HG03139 (cell line): ENCODE measurements around the gene ANXA3.
"Not testable (repeated sequence)": the region's sequence is repeated elsewhere in the genome, so short reads cannot be mapped to it uniquely, and the experiment has no call there.

Experiments used
- ATAC-seq: cut with Tn5 transposase; IDR thresholded peaks from one replicate; pipeline ENCODE4 v1.9.1; 2021; ENCODE audit not compliant: unreplicated experiment

Gene ANXA3

GRCh38 chr4:78543424-78544125 is 8.0 kb upstream of the ANXA3 start:
- ATAC-seq = no peak

GRCh38 chr4:78544678-78545077 is 6.9 kb upstream of the ANXA3 start:
- ATAC-seq = no peak

- no peak for ATAC-seq
Measured at GRCh38 chr4:78545275-78546246, 6.0 kb upstream of the ANXA3 start.

- not testable (repeated sequence) for ATAC-seq
Measured at GRCh38 chr4:78547899-78548298, 3.7 kb upstream of the ANXA3 start.

- ATAC-seq = not testable (repeated sequence)
Measured at GRCh38 chr4:78548889-78549288, 2.7 kb upstream of the ANXA3 start.

- no peak for ATAC-seq
Measured at GRCh38 chr4:78552389-78553042, 946 bp downstream of the ANXA3 start.

GRCh38 chr4:78553043-78553396 is 1.4 kb downstream of the ANXA3 start:
- no peak for ATAC-seq

- ATAC-seq = no peak
Measured at GRCh38 chr4:78553529-78554060, 2.0 kb downstream of the ANXA3 start.

GRCh38 chr4:78556665-78557064 is 5.1 kb downstream of the ANXA3 start:
- no peak for ATAC-seq

- ATAC-seq = no peak
Measured at GRCh38 chr4:78557841-78558240, 6.3 kb downstream of the ANXA3 start.

- no peak for ATAC-seq
Measured at GRCh38 chr4:78558410-78558809, 6.8 kb downstream of the ANXA3 start.

GRCh38 chr4:78560296-78560963 is 8.9 kb downstream of the ANXA3 start:
- no peak for ATAC-seq

GRCh38 chr4:78561677-78562076 is 10.1 kb downstream of the ANXA3 start:
- no peak for ATAC-seq

- no peak for ATAC-seq
Measured at GRCh38 chr4:78562687-78563086, 11.1 kb downstream of the ANXA3 start.

GRCh38 chr4:78565971-78566372 is 14.4 kb downstream of the ANXA3 start:
- no peak for ATAC-seq

- peak; percentile 44 for ATAC-seq
Measured at GRCh38 chr4:78566834-78567499, 15.4 kb downstream of the ANXA3 start.

- ATAC-seq = no peak
Measured at GRCh38 chr4:78567500-78568060, 16.0 kb downstream of the ANXA3 start.

GRCh38 chr4:78568640-78569305 is 17.2 kb downstream of the ANXA3 start:
- peak; percentile 61 for ATAC-seq

- no peak for ATAC-seq
Measured at GRCh38 chr4:78569306-78569821, 17.8 kb downstream of the ANXA3 start.
